GM21737 (cell line): ENCODE data around the gene HIF1AN.

ENCODE experiments used
- ATAC-seq: cut with Tn5 transposase; IDR thresholded peaks from one replicate; pipeline ENCODE4 v1.9.1; 2021; ENCODE audit warnings: mild to moderate bottlenecking, moderate library complexity; ENCODE audit not compliant: unreplicated experiment

Gene HIF1AN

GRCh38 chr10:100520811-100521210, 14.9 kb upstream of the HIF1AN start:
- ATAC-seq: no peak

GRCh38 chr10:100522107-100522801, 13.5 kb upstream of the HIF1AN start:
- ATAC-seq: no peak

GRCh38 chr10:100522945-100523344, 12.8 kb upstream of the HIF1AN start:
- ATAC-seq: no peak

- no peak for ATAC-seq
Measured at GRCh38 chr10:100524206-100524605, 11.5 kb upstream of the HIF1AN start.

GRCh38 chr10:100524638-100525037, 11.1 kb upstream of the HIF1AN start:
- ATAC-seq: no peak

GRCh38 chr10:100528123-100528886, 7.4 kb upstream of the HIF1AN start:
- ATAC-seq: no peak

GRCh38 chr10:100528921-100529474, 6.7 kb upstream of the HIF1AN start:
- ATAC-seq: no peak

GRCh38 chr10:100529475-100530298, 6.1 kb upstream of the HIF1AN start, which contains the start of gene NDUFB8:
NDUFB8 (minus strand) TSS chr10:100529871; CDS start chr10:100529851, 20 bp downstream.
- ATAC-seq: peak; percentile 66

GRCh38 chr10:100531761-100532160, 4.0 kb upstream of the HIF1AN start:
- ATAC-seq: no peak

GRCh38 chr10:100534726-100535125, 1.0 kb upstream of the HIF1AN start:
- ATAC-seq: no peak

GRCh38 chr10:100535338-100535714, 417 bp upstream of the HIF1AN start:
- ATAC-seq: no peak

- no peak for ATAC-seq
Measured at GRCh38 chr10:100537475-100537874, 1.7 kb downstream of the HIF1AN start.

GRCh38 chr10:100544950-100545349, 9.2 kb downstream of the HIF1AN start:
- ATAC-seq: no peak

GRCh38 chr10:100551196-100551595, 15.5 kb downstream of the HIF1AN start:
- no peak for ATAC-seq

- no peak for ATAC-seq
Measured at GRCh38 chr10:100551738-100552137, 16.0 kb downstream of the HIF1AN start.

- no peak for ATAC-seq
Measured at GRCh38 chr10:100553929-100554328, 18.2 kb downstream of the HIF1AN start.

GRCh38 chr10:100554902-100555301, 19.2 kb downstream of the HIF1AN start:
- ATAC-seq: no peak

GRCh38 chr10:100560248-100560647, 24.5 kb downstream of the HIF1AN start:
- ATAC-seq: no peak

- ATAC-seq: no peak
Measured at GRCh38 chr10:100561005-100561404, 25.3 kb downstream of the HIF1AN start.

GRCh38 chr10:100562008-100562672, 26.4 kb downstream of the HIF1AN start:
- peak; percentile 65 for ATAC-seq
